LHCN-M2 (cell line): ENCODE results near the gene RER1. TPM values are rescaled to one million over a fixed set of nuclear protein-coding genes. Genes with fewer than 3 reads are reported as not detected.

ENCODE experiments used
- DNase-seq: peaks from one replicate; pipeline ENCODE4 v3.0.0-alpha.2; 2012; ENCODE audit warnings: low read depth
- total RNA-seq: library from RNA; depleted of rRNA; stranded (reverse); fragments of >200 nt; gene quantifications from 2 replicates; pipeline ENCODE4 v1.2.3, GENCODE V29; 2014

Gene RER1
- total RNA-seq, 1 experiment from 2014 or later, result 104 TPM

- no peak for DNase-seq
Measured at GRCh38 chr1:2389644-2390043, 2.0 kb upstream of the RER1 start.

GRCh38 chr1:2391931-2392509, 379 bp downstream of the RER1 start:
- no peak for DNase-seq

- no peak for DNase-seq
Measured at GRCh38 chr1:2392686-2393085, 1.0 kb downstream of the RER1 start.

- no peak for DNase-seq
Measured at GRCh38 chr1:2393471-2393877, 1.8 kb downstream of the RER1 start.

DNA sequence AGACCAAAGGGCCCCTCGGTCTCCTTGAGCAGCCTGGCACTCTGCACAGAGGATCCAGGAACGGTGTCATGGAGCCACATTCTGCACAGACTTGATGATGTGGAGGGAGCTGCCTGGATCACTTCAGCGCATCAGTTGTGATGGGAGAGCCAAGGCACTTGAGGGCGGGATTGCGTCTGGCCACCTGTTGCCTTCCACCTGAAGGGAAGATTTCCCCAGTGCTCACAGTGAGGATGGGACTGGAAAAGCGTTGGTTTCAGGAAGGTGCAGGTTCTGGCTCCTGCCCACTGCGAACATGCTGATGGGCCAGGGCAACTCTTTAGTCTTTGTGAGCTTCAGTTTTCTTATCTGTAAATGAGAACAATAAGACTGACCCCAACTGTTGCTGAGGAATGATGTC, 2.6 kb downstream of the RER1 start:
- no peak for DNase-seq

GRCh38 chr1:2394761-2395160, 3.1 kb downstream of the RER1 start:
- DNase-seq, result no peak

DNA sequence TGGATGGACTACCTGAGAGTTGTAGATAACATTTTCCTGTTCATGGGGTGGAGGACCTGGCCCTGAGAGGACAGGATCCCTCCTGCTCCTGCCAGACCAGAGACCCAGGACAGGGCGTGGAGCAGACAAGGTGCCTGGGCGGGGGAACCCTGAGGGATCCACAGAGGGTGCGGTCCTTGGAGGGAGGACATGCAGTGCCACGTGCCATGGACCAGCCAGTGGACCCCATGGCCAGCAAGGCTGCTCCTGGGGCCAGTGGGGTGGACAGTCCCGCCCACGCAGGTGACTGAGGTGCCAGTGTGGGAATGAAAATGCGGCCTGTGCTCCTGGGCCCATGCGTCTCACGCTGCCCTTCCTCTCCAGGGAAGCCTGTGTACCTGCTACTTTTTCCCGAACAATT, 3.6 kb downstream of the RER1 start:
- no peak for DNase-seq

- no peak for DNase-seq
Measured at GRCh38 chr1:2396059-2396458, 4.4 kb downstream of the RER1 start.

GRCh38 chr1:2396476-2396875, 4.8 kb downstream of the RER1 start:
- no peak for DNase-seq

DNA sequence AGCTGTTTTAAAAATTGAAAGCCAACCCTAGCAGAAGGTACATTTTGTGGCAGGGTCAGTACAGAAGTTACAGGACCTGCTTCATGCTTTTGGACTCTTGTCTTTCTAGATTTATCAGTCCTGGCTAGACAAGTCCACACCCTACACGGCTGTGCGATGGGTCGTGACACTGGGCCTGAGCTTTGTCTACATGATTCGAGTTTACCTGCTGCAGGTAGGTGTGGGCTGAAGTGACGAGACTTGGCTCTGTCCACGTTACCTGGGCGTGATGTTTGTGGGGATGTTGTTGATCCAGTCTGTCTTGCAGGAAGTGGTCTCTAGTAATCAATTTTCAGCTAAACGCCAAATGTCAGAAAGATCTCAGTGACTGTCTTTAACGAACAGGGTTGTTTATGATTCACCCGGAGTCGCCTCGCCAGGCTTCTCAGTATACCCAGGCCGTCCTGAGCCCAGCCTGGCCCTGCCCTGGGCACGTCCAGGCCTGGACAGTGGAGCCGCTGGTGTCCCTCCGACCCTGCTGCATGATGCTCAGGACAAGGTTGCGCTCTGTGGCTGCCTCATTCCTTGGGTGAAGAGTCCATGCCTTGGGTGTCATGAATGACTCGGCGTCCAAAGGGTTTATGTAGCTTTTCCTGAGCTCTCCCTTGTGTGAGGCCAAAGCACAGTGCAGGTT, 5.5 kb downstream of the RER1 start:
- no peak for DNase-seq

DNA sequence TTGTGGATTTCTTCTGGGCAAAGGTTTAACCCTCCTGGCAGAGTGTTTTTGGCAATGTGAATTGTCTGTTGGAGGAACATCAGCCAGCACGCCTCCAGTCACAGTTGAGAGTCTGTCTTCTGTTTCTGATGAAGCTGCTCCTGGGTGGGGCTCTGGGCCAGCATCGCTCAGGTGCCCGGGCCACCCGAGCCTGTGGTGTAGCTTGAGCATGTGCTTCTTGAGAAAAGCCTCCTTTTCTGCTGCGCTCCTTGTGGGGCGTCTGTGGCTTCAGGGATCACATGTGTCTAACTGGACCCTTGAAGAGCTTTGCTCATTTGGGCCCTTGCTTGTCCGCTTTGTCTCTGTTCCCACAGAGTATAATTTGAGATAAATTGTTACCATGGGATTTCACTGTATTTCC, 7.2 kb downstream of the RER1 start:
- DNase-seq, result no peak

DNA sequence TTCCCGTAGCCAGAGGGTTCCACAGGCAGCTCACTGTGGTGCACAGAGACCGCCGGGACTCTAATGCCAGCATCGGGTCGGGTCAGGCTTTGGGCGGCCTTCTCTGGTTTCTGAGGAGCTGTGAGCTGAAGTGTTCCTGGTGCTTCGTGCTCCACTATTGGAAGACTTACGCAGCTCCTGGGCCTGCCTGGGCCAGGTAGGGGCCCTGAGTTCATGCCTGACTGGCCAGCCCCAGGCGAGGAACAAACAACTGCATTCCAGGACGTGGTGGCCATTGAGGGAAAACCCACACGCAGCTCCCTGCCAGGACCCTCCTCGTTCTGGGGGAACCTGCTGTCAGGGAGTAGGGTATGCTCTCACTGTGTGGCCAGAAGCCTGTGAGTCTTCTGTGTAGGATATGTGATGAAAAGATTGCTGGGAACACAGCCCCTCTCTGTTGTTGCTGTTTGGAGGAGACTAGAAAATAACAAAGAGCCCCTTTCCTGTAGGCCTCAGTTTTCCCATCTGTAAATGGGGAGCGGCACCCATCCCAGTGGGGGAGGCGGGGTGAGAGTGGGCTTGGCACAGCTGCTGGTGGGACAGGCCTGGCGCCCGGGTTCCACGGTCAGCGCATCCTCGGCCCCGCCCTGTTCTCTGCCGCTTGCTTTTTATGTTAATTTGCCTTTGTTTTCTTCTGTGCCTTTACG, 8.4 kb downstream of the RER1 start:
- DNase-seq, result no peak

DNA sequence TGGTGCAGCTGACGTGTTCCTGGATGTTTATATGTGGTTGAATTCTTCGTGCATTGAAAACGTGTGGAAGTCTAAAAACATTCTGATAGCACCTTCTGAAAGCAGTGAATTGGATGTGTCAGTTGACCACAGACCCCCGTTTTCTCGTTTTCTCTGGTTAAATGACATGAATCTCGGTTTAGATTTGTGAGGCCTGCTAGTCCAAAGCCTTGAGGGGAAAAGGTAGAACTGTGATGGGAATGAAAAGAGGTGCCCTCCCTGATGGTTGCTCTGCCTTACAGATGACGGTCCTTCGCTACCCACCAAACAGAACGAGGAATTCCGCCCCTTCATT, 8.9 kb downstream of the RER1 start:
- no peak for DNase-seq

- DNase-seq, result no peak
Measured at GRCh38 chr1:2400950-2401649, 9.5 kb downstream of the RER1 start.

DNA sequence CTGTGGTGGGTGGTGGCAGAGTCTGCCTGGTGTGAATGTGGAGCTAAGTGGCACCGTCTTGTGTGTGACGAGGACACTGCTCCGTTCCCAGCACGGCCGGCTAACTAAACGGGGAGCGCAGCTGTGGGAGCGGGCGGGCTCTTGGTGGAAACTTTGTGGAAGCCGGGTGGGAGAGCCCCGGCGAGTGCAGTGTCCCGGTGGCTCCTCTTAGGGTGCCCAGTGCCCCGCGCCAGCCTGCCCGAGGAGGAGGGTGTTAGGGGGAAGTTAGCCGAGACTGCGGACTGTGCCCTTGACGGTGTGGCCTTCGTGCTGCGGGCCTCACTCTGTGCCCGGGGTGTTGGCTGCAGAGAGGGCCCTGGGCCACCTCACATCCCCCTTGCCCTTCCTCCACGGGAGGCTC, 10.8 kb downstream of the RER1 start:
- no peak for DNase-seq

- DNase-seq, result no peak
Measured at GRCh38 chr1:2403273-2403672, 11.6 kb downstream of the RER1 start.

- no peak for DNase-seq
Measured at GRCh38 chr1:2404142-2404889, 12.7 kb downstream of the RER1 start.

- DNase-seq, result no peak
Measured at GRCh38 chr1:2404890-2405511, 13.4 kb downstream of the RER1 start.

DNA sequence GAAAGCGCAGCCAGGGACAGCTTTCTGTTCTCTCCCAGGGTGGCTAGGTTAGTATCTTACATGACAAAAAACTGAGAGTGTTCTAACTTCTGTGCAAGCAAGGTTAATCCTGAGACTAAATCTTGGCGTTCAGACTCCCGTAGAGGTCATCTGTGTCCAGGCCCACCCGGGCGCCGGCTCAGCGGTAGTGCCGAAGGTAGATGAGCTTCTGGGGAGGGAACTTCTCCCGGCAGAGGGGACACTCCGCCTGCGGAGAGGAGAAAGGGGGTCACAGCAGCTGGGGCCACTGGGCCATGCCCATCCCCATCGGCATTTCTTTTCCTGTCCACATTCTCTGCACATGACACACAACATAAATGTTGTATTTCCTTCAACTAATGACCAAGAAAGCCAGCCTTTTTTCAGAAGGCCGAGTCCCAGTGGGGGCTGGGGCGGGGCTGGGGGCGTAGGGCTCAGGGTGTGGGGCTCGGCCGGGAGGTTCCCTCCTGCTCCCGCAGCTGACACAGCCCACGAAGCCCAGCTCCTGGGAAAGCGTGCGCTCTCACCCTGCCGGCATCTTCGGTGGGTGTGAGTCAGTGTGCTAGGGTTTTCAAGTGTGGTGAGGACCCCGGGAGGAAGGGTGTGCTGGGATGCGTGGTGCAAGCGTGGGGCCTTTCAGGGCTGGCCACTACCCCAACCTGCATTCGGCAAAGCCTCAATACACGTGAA, 14.1 kb downstream of the RER1 start:
- DNase-seq, result peak; percentile 27

- no peak for DNase-seq
Measured at GRCh38 chr1:2406451-2407041, 14.9 kb downstream of the RER1 start.
